GM12878 (cell line): ENCODE data around the gene SMURF1. TPM values are rescaled to one million over a fixed set of nuclear protein-coding genes. Genes with fewer than 3 reads are reported as not detected.

ENCODE experiments used
- ATAC-seq: fragments of 200-7000 bp; cut with Tn5 transposase; 3 replicates; pipeline ENCODE4 v1.9.1; 2020; ENCODE audit warnings: mild to moderate bottlenecking, moderate library complexity
- BruUV-seq: library from RNA; stranded (reverse); fragments of 400-500 nt; replicated peaks from 2 replicates; lab custom pipeline; 2021; lab: Mats Ljungman, UMichigan
- CTCF ChIA-PET: fragments of 300-600 bp; sonication (Branson Sonifier 250); formaldehyde crosslinking; extraction: SDS; loops from one replicate; lab custom pipeline; 2021; ENCODE audit warnings: inconsistent platforms; lab: Yijun Ruan, JAX
- POLR2A ChIA-PET: fragments of 350-600 bp; formaldehyde crosslinking; extraction: SDS; loops from one replicate; lab custom pipeline; 2021; ENCODE audit warnings: inconsistent platforms; lab: Charles Lee
- RAD21 ChIA-PET: fragments of 300-600 bp; sonication (Branson Sonifier 250); formaldehyde crosslinking; loops from one replicate; lab custom pipeline; 2023; ENCODE audit warnings: antibody characterized with exemption; ENCODE audit not compliant: unreplicated experiment; lab: Charles Lee
- SMC1A ChIA-PET: fragments of 300-600 bp; sonication (Branson Sonifier 250); formaldehyde crosslinking; loops from one replicate; lab custom pipeline; 2023; ENCODE audit not compliant: unreplicated experiment, uncharacterized antibody; lab: Charles Lee
- DNase-seq: peaks from one replicate; pipeline ENCODE4 v3.0.0-alpha.2; 2011; ENCODE audit warnings: low read depth, low spot score
- FAIRE-seq: peaks from 3 replicates; lab custom pipeline; 2011; peaks lifted over from hg19 to GRCh38; lab: Jason Lieb, UNC
- H2AFZ ChIP-seq: 2 replicates; pipeline ENCODE4 v1.6.0; 2011; ENCODE audit warnings: low read depth, low read length, control low read depth; ENCODE audit not compliant: control insufficient read depth
- H3K27ac ChIP-seq: 2 replicates; pipeline ENCODE4 v1.5.1; 2011; ENCODE audit warnings: control low read depth; ENCODE audit not compliant: control insufficient read depth, insufficient read depth
- H3K27me3 ChIP-seq, 2 experiments: replicated peaks in 1 of 2; 2 replicates each; pipeline versions ENCODE4 v1.6.0 to v1.6.1; 2011; ENCODE audit warnings: low read length in 1 of 2; ENCODE audit not compliant: control insufficient read depth in 2 of 2, insufficient read depth in 2 of 2
- H3K36me3 ChIP-seq, 2 experiments: 2 replicates each; pipeline ENCODE4 v1.5.1; 2011; ENCODE audit warnings: low read length in 1 of 2; ENCODE audit not compliant: control insufficient read depth in 2 of 2, insufficient read depth in 2 of 2
- H3K4me1 ChIP-seq: 2 replicates; pipeline ENCODE4 v1.6.1; 2011; ENCODE audit warnings: mild to moderate bottlenecking, low read length, moderate library complexity, mixed read lengths; ENCODE audit not compliant: control insufficient read depth, insufficient read depth
- H3K4me2 ChIP-seq: 2 replicates; pipeline ENCODE4 v1.6.0; 2011; ENCODE audit warnings: control low read depth; ENCODE audit not compliant: control insufficient read depth, insufficient read depth
- H3K4me3 ChIP-seq: fragments of 200-600 bp; sonication (generic); 2 replicates; pipeline ENCODE4 v1.5.1; 2016
- H3K79me2 ChIP-seq: 2 replicates; pipeline ENCODE4 v1.6.0; 2011; ENCODE audit warnings: low read length; ENCODE audit not compliant: control insufficient read depth, insufficient read depth
- H3K9ac ChIP-seq: 2 replicates; pipeline ENCODE4 v1.8.0; 2011; ENCODE audit warnings: low read length, control low read depth, mixed read lengths; ENCODE audit not compliant: control insufficient read depth, insufficient read depth
- H3K9me3 ChIP-seq: replicated peaks from 3 replicates; pipeline ENCODE4 v1.5.1; 2011; ENCODE audit warnings: mild to moderate bottlenecking, low read length; ENCODE audit not compliant: control insufficient read depth, insufficient read depth
- H4K20me1 ChIP-seq: 2 replicates; pipeline ENCODE4 v1.6.0; 2011; ENCODE audit not compliant: control insufficient read depth, insufficient read depth
- BRCA1 ChIP-seq: IDR thresholded peaks from 2 replicates; pipeline ENCODE4 v1.6.1; 2011; ENCODE audit warnings: low read depth, low read length, improper control_type of control experiment
- CHD1 ChIP-seq: IDR thresholded peaks from 2 replicates; pipeline ENCODE4 v1.6.1; 2012; ENCODE audit warnings: low read depth, low read length, improper control_type of control experiment
- FOXM1 ChIP-seq: IDR thresholded peaks from 2 replicates; pipeline ENCODE4 v1.6.1; 2012; ENCODE audit warnings: low read depth, mild to moderate bottlenecking, inconsistent platforms, low read length, moderate library complexity
- MTA3 ChIP-seq: IDR thresholded peaks from 2 replicates; pipeline ENCODE4 v1.6.1; 2012; ENCODE audit warnings: low read length, inconsistent platforms, borderline replicate concordance
- POLR2A ChIP-seq: IDR thresholded peaks from 2 replicates; pipeline ENCODE4 v1.6.1; 2011; ENCODE audit warnings: low read depth, mild to moderate bottlenecking, low read length
- SKIL ChIP-seq: fragments of 450-650 bp; IDR thresholded peaks from 2 replicates; pipeline ENCODE4 v1.6.1; 2017; ENCODE audit warnings: mild to moderate bottlenecking, low read depth, inconsistent platforms; ENCODE audit not compliant: poor library complexity, severe bottlenecking
- SMAD1 ChIP-seq: fragments of 450-650 bp; IDR thresholded peaks from 2 replicates; pipeline ENCODE4 v1.6.1; 2018; ENCODE audit warnings: mild to moderate bottlenecking, low read depth; ENCODE audit not compliant: partially characterized antibody
- STAT3 ChIP-seq: IDR thresholded peaks from 2 replicates; pipeline ENCODE4 v1.6.1; 2011; ENCODE audit warnings: low read depth, low read length, improper control_type of control experiment
- SUZ12 ChIP-seq: fragments of 200-600 bp; sonication (generic); IDR thresholded peaks from one replicate; pipeline ENCODE4 v1.6.1; 2018; ENCODE audit warnings: antibody characterized with exemption, mild to moderate bottlenecking; ENCODE audit not compliant: unreplicated experiment
- ZBTB4 ChIP-seq: fragments of 450-650 bp; formaldehyde crosslinking; IDR thresholded peaks from 2 replicates; pipeline ENCODE4 v1.4.0; 2022; ENCODE audit warnings: mild to moderate bottlenecking, moderate library complexity
- ZNF384 ChIP-seq: IDR thresholded peaks from 2 replicates; pipeline ENCODE4 v1.6.1; 2012; ENCODE audit warnings: low read depth, mild to moderate bottlenecking, low read length, improper control_type of control experiment, borderline replicate concordance
- ZSCAN29 ChIP-seq: fragments of 450-650 bp; IDR thresholded peaks from 2 replicates; pipeline ENCODE4 v1.6.1; 2017; ENCODE audit warnings: mild to moderate bottlenecking, moderate library complexity
- WGBS: methylation state at CpG from one replicate; pipeline ENCODE4 v1.1.6; 2016; ENCODE audit warnings: low lambda C conversion rate; ENCODE audit not compliant: insufficient replicate concordance, insufficient coverage; ENCODE audit errors: missing lambda C conversion rate; 5-methylcytosine and 5-hydroxymethylcytosine counted together
- in situ Hi-C: fragments of 300-500 bp; cut with MboI; formaldehyde crosslinking; loops from 9 replicates; pipeline ENCODE4 v1.14.3; 2018; ENCODE audit warnings: mixed read lengths
- intact Hi-C: fragments of 100-400 bp; cut with micrococcal nuclease; formaldehyde crosslinking; loops from one replicate; pipeline ENCODE4 v1.14.2; 2022; ENCODE audit not compliant: unreplicated experiment
- polyA plus RNA-seq, 11 experiments: library from polyadenylated mRNA; depleted of rRNA in 4 of 11; unstranded in 6 of 11; stranded (reverse) in 5 of 11; fragments of >200 nt; fragmentation: Nextera tagmentation in 4 of 11; fragmentation: Illumina TruSeq in 1 of 11; extraction: Ambion mirVana in 4 of 11; extraction: Trizol in 1 of 11; gene quantifications; 1 replicate in 1 of 11; 2 replicates in 10 of 11; pipeline versions ENCODE4 v1.2.1 to v1.2.3, GENCODE V29; 2011 to 2016; ENCODE audit warnings: inconsistent platforms in 2 of 11, missing spikeins in 2 of 11, low read depth in 1 of 11
- total RNA-seq, 4 experiments: library from RNA; depleted of rRNA in 3 of 4; stranded (reverse); fragments of >200 nt in 3 of 4; fragmentation: Illumina TruSeq in 1 of 4; extraction: Trizol in 1 of 4; gene quantifications; 2 replicates each; pipeline versions ENCODE4 v1.2.1 to v1.2.3, GENCODE V29; 2013 to 2021

SMURF1 gene
- total and polyA plus RNA-seq, 10 of the 15 experiments (the other 5 are each of a cell fraction or from before 2014, with no cell fraction given), result 0.76 to 14.0 (median 7.9) TPM

- RAD21 ChIA-PET, result no interaction called here
- ATAC-seq (no peak), DNase-seq (no peak), FAIRE-seq (no peak)
- WGBS, result 94% methylated on average over 14 of the region's 14 CpGs
- H3K9ac ChIP-seq, result no peak overlapping the region
- H3K27me3 ChIP-seq, result no peaks in the 10 kb centered on the region
- H4K20me1 ChIP-seq, result no peaks in the 10 kb centered on the region
- BruUV-seq, result no TSS peak
- in situ Hi-C loops (no loop called here), intact Hi-C loops (no loop called here)
- POLR2A ChIA-PET, result interaction anchor here (0.6 kb wide), 1 partner anchor 435 kb away, joined by 3 read pairs; no protein-coding TSS in a partner anchor
- peaks cover 15% of the 10 kb centered on the region for H3K4me1 ChIP-seq
- no peak overlapping the region for H2AFZ ChIP-seq
- SMC1A ChIA-PET, result no interaction called here
- no peak overlapping the region for H3K4me2 ChIP-seq
- no peaks in the 10 kb centered on the region for H3K79me2 ChIP-seq
- CTCF ChIA-PET, result no interaction called here
- TF ChIP-seq BRCA1 (no peak), ZNF384 (no peak), STAT3 (no peak), SMAD1 (no peak), SUZ12 (no peak), ZSCAN29 (no peak), FOXM1 (no peak), CHD1 (no peak), SKIL (no peak), POLR2A (no peak), MTA3 (no peak), ZBTB4 (CRISPR knock-in tag) (no peak)
- H3K27ac ChIP-seq, result no peak overlapping the region
- H3K36me3 ChIP-seq, result peaks cover 17 to 49% of the 10 kb centered on the region in 2 experiments
- no peaks in the 10 kb centered on the region for H3K9me3 ChIP-seq
- H3K4me3 ChIP-seq, result no peak overlapping the region
Measured at GRCh38 chr7:99000904-99001465, 142.9 kb downstream of the SMURF1 start.
